Rectal smooth muscle tissue (tissue), 1 donor: ENCODE data around the gene DLEC1.

Experiments used
- H3K27ac ChIP-seq: one replicate; pipeline ENCODE4 v1.7.0; 2013; ENCODE audit warnings: low read depth, low read length, inconsistent platforms
- H3K27me3 ChIP-seq: one replicate; pipeline ENCODE4 v1.7.0; 2013; ENCODE audit warnings: low read length; ENCODE audit not compliant: control insufficient read depth, insufficient read depth
- H3K36me3 ChIP-seq: one replicate; pipeline ENCODE4 v1.7.0; 2013; ENCODE audit warnings: low read length; ENCODE audit not compliant: control insufficient read depth, insufficient read depth
- H3K4me1 ChIP-seq: one replicate; pipeline ENCODE4 v1.7.0; 2013; ENCODE audit warnings: low read length; ENCODE audit not compliant: control insufficient read depth, insufficient read depth
- H3K4me3 ChIP-seq: one replicate; pipeline ENCODE4 v1.7.0; 2013; ENCODE audit warnings: low read length
- H3K9ac ChIP-seq: one replicate; pipeline ENCODE4 v1.7.0; 2013; ENCODE audit warnings: low read length

Gene DLEC1

GRCh38 chr3:38114875-38115644, 76.1 kb downstream of the DLEC1 start:
- Histone ChIP-seq H3K27ac (no peak overlapping the region), H3K4me1 (no peaks in the 10 kb centered on the region), H3K4me3 (no peak overlapping the region), H3K9ac (no peak overlapping the region), H3K36me3 (peaks cover 2% of the 10 kb centered on the region), H3K27me3 (no peaks in the 10 kb centered on the region)

GRCh38 chr3:38115645-38116427, 76.8 kb downstream of the DLEC1 start:
- Histone ChIP-seq H3K4me1 (no peaks in the 10 kb centered on the region), H3K27ac (no peak overlapping the region), H3K4me3 (no peak overlapping the region), H3K9ac (no peak overlapping the region), H3K36me3 (peaks cover 7% of the 10 kb centered on the region), H3K27me3 (no peaks in the 10 kb centered on the region)

GRCh38 chr3:38116471-38117162, 77.6 kb downstream of the DLEC1 start:
- no peak overlapping the region for H3K4me3 ChIP-seq
- no peak overlapping the region for H3K9ac ChIP-seq
- H3K27ac ChIP-seq, result no peak overlapping the region
- no peaks in the 10 kb centered on the region for H3K4me1 ChIP-seq
- H3K36me3 ChIP-seq, result peaks cover 8% of the 10 kb centered on the region
- H3K27me3 ChIP-seq, result no peaks in the 10 kb centered on the region

GRCh38 chr3:38117163-38117716, 78.2 kb downstream of the DLEC1 start:
- Histone ChIP-seq H3K27ac (no peak overlapping the region), H3K4me1 (no peaks in the 10 kb centered on the region), H3K27me3 (no peaks in the 10 kb centered on the region), H3K4me3 (no peak overlapping the region), H3K9ac (no peak overlapping the region), H3K36me3 (peaks cover 12% of the 10 kb centered on the region)

- no peak overlapping the region for H3K27ac ChIP-seq
- H3K27me3 ChIP-seq, result no peaks in the 10 kb centered on the region
- H3K4me1 ChIP-seq, result no peaks in the 10 kb centered on the region
- no peak overlapping the region for H3K9ac ChIP-seq
- no peak overlapping the region for H3K4me3 ChIP-seq
- peaks cover 18% of the 10 kb centered on the region for H3K36me3 ChIP-seq
These were observed 78.9 kb downstream of the DLEC1 start for GRCh38 chr3:38117748-38118420.

- H3K4me1 ChIP-seq, result no peaks in the 10 kb centered on the region
- H3K36me3 ChIP-seq, result peaks cover 21% of the 10 kb centered on the region
- H3K9ac ChIP-seq, result no peak overlapping the region
- H3K27me3 ChIP-seq, result no peaks in the 10 kb centered on the region
- no peak overlapping the region for H3K27ac ChIP-seq
- no peak overlapping the region for H3K4me3 ChIP-seq
These were observed 79.6 kb downstream of the DLEC1 start for GRCh38 chr3:38118421-38119247.

GRCh38 chr3:38119248-38119544, 80.2 kb downstream of the DLEC1 start:
- no peaks in the 10 kb centered on the region for H3K27me3 ChIP-seq
- no peak overlapping the region for H3K9ac ChIP-seq
- H3K27ac ChIP-seq, result no peak overlapping the region
- no peak overlapping the region for H3K4me3 ChIP-seq
- no peaks in the 10 kb centered on the region for H3K4me1 ChIP-seq
- peaks cover 22% of the 10 kb centered on the region for H3K36me3 ChIP-seq

- Histone ChIP-seq H3K27me3 (no peaks in the 10 kb centered on the region), H3K4me1 (no peaks in the 10 kb centered on the region), H3K4me3 (no peak overlapping the region), H3K9ac (no peak overlapping the region), H3K27ac (no peak overlapping the region), H3K36me3 (peaks cover 29% of the 10 kb centered on the region)
These were observed 81.0 kb downstream of the DLEC1 start for GRCh38 chr3:38119821-38120692.

GRCh38 chr3:38120693-38121450, 81.9 kb downstream of the DLEC1 start:
- Histone ChIP-seq H3K4me1 (no peaks in the 10 kb centered on the region), H3K4me3 (no peak overlapping the region), H3K27ac (peak overlapping the region; percentile 41), H3K9ac (no peak overlapping the region), H3K27me3 (no peaks in the 10 kb centered on the region), H3K36me3 (peaks cover 35% of the 10 kb centered on the region)

GRCh38 chr3:38121451-38121831, 82.4 kb downstream of the DLEC1 start:
- Histone ChIP-seq H3K9ac (no peak overlapping the region), H3K27me3 (no peaks in the 10 kb centered on the region), H3K36me3 (peaks cover 40% of the 10 kb centered on the region), H3K4me3 (no peak overlapping the region), H3K27ac (no peak overlapping the region), H3K4me1 (no peaks in the 10 kb centered on the region)
